HepG2 (cell line): ENCODE results near the gene THBS2. TPM values are rescaled to one million over a fixed set of nuclear protein-coding genes. Genes with fewer than 3 reads are reported as not detected.
A peak's percentile ranks its signal among the peaks of the same experiment; 100 is the strongest.

Source experiments
- ATAC-seq: fragments of 200-7000 bp; cut with Tn5 transposase; 3 replicates; pipeline ENCODE4 v1.9.1; 2020; ENCODE audit warnings: mild to moderate bottlenecking, moderate library complexity
- Bru-seq: library from RNA; stranded (reverse); fragments of 400-500 nt; gene quantifications from one replicate; lab custom pipeline; 2021; lab: Mats Ljungman, UMichigan
- BruChase-seq, 2 experiments: library from RNA; stranded (reverse); fragments of 400-500 nt; gene quantifications; one replicate each; lab custom pipeline; 2021; lab: Mats Ljungman, UMichigan
- BruUV-seq: library from RNA; stranded (reverse); fragments of 400-500 nt; replicated peaks from 2 replicates; lab custom pipeline; 2021; lab: Mats Ljungman, UMichigan
- CTCF ChIA-PET: fragments of 300-600 bp; formaldehyde crosslinking; extraction: SDS; loops from one replicate; lab custom pipeline; 2021; ENCODE audit warnings: low total read pairs, inconsistent platforms, low intra/inter-chr PET ratio; lab: Yijun Ruan, JAX
- POLR2A ChIA-PET: fragments of 350-600 bp; sonication (Branson Sonifier 250); formaldehyde crosslinking; loops from one replicate; lab custom pipeline; 2020; ENCODE audit warnings: antibody characterized with exemption, inconsistent platforms; lab: Yijun Ruan, JAX
- DNase-seq: peaks from one replicate; pipeline ENCODE4 v3.0.0-alpha.2; 2015; ENCODE audit warnings: low spot score
- FAIRE-seq: peaks from 3 replicates; lab custom pipeline; 2011; peaks lifted over from hg19 to GRCh38; lab: Jason Lieb, UNC
- H2AFZ ChIP-seq: one replicate; pipeline ENCODE4 v1.6.1; 2011; ENCODE audit warnings: low read length, inconsistent platforms
- H3K27ac ChIP-seq: fragments of 300-600 bp; 3 replicates; pipeline ENCODE4 v1.8.0; 2011; ENCODE audit warnings: mixed run types, mild to moderate bottlenecking, mixed read lengths, low read length, inconsistent platforms; ENCODE audit not compliant: insufficient read depth; ENCODE audit errors: extremely low read length
- H3K27me3 ChIP-seq, 2 experiments: fragments of 200-600 bp in 1 of 2; 2 replicates in 1 of 2; 3 replicates in 1 of 2; pipeline versions ENCODE4 v1.6.0 to v1.8.0; 2011; ENCODE audit warnings: low read length in 2 of 2, mild to moderate bottlenecking in 2 of 2, moderate library complexity in 2 of 2, inconsistent platforms in 1 of 2; ENCODE audit not compliant: insufficient read depth in 2 of 2, control insufficient read depth in 1 of 2
- H3K36me3 ChIP-seq, 2 experiments: fragments of 200-600 bp in 1 of 2; replicated peaks in 1 of 2; 2 replicates in 1 of 2; 3 replicates in 1 of 2; pipeline versions ENCODE4 v1.5.1 to v1.8.0; 2011; ENCODE audit warnings: low read length in 2 of 2, inconsistent platforms in 1 of 2; ENCODE audit not compliant: insufficient read depth in 2 of 2, control insufficient read depth in 1 of 2
- H3K4me1 ChIP-seq: 2 replicates; pipeline ENCODE4 v1.5.1; 2012; ENCODE audit warnings: low read length, inconsistent platforms; ENCODE audit not compliant: insufficient read depth
- H3K4me2 ChIP-seq: 2 replicates; pipeline ENCODE4 v1.6.0; 2011; ENCODE audit warnings: low read depth, low read length, inconsistent platforms
- H3K4me3 ChIP-seq, 3 experiments: fragments of 200-600 bp in 1 of 3; sonication (generic), shearing (Covaris generic) in 1 of 3; replicated peaks in 1 of 3; 2 replicates each; pipeline ENCODE4 v1.5.1; 2011 to 2016; ENCODE audit warnings: low read length in 3 of 3, inconsistent platforms in 2 of 3, low read depth in 2 of 3, mild to moderate bottlenecking in 2 of 3, control low read depth in 1 of 3, mixed read lengths in 1 of 3; ENCODE audit not compliant: insufficient read depth in 1 of 3
- H3K79me2 ChIP-seq: one replicate; pipeline ENCODE4 v1.6.1; 2011; ENCODE audit warnings: low read length, inconsistent platforms; ENCODE audit not compliant: insufficient read depth
- H3K9ac ChIP-seq: 2 replicates; pipeline ENCODE4 v1.6.0; 2011; ENCODE audit warnings: mild to moderate bottlenecking, low read depth, low read length, inconsistent platforms; ENCODE audit not compliant: insufficient read depth
- H3K9me3 ChIP-seq: 2 replicates; pipeline ENCODE4 v1.5.1; 2012; ENCODE audit warnings: mild to moderate bottlenecking, low read length
- H4K20me1 ChIP-seq: 2 replicates; pipeline ENCODE4 v1.6.0; 2011; ENCODE audit warnings: inconsistent platforms, mild to moderate bottlenecking, low read length, moderate library complexity; ENCODE audit not compliant: insufficient read depth
- ATF7 ChIP-seq, 2 experiments: fragments of 450-650 bp in 1 of 2; sonication (generic) in 1 of 2; formaldehyde crosslinking in 1 of 2; IDR thresholded peaks; 2 replicates each; pipeline versions ENCODE4 v1.4.0 to v1.6.1; 2016 to 2020; ENCODE audit warnings: antibody characterized with exemption in 1 of 2, mild to moderate bottlenecking in 1 of 2, missing genetic modification reagents in 1 of 2
- EZH2 ChIP-seq: conservative IDR thresholded peaks from 2 replicates; pipeline ENCODE4 v1.6.1; 2012; ENCODE audit warnings: mild to moderate bottlenecking, low read depth, low read length, moderate library complexity
- HNF4A ChIP-seq: sonication (generic); formaldehyde crosslinking; IDR thresholded peaks from 2 replicates; pipeline ENCODE4 v1.4.0; 2020; ENCODE audit warnings: missing genetic modification reagents
- KAT7 ChIP-seq: IDR thresholded peaks from 2 replicates; pipeline ENCODE4 v1.6.1; 2018; ENCODE audit warnings: borderline replicate concordance, missing compliant biosample characterization
- TSC22D2 ChIP-seq: sonication (generic); formaldehyde crosslinking; IDR thresholded peaks from 2 replicates; pipeline ENCODE4 v1.5.1; 2020; ENCODE audit warnings: missing genetic modification reagents, mild to moderate bottlenecking, borderline replicate concordance
- ZNF331 ChIP-seq: sonication (generic); formaldehyde crosslinking; IDR thresholded peaks from 2 replicates; pipeline ENCODE4 v1.4.0; 2020; ENCODE audit warnings: missing genetic modification reagents
- ZNF34 ChIP-seq: sonication (generic); formaldehyde crosslinking; IDR thresholded peaks from 2 replicates; pipeline ENCODE4 v1.4.0; 2020; ENCODE audit warnings: mild to moderate bottlenecking, missing genetic modification reagents, borderline replicate concordance
- ZNF589 ChIP-seq: sonication (generic); formaldehyde crosslinking; conservative IDR thresholded peaks from 2 replicates; pipeline ENCODE4 v1.8.0; 2022; ENCODE audit warnings: mild to moderate bottlenecking, moderate library complexity, missing genetic modification reagents
- ZNF703 ChIP-seq: sonication (generic); formaldehyde crosslinking; IDR thresholded peaks from 2 replicates; pipeline ENCODE4 v1.5.1; 2020; ENCODE audit warnings: missing genetic modification reagents, mild to moderate bottlenecking, moderate library complexity, borderline replicate concordance
- WGBS: methylation state at CpG from one replicate; pipeline ENCODE4 v1.1.6; 2017; ENCODE audit warnings: low lambda C conversion rate; 5-methylcytosine and 5-hydroxymethylcytosine counted together
- in situ Hi-C: cut with HindIII; loops from 2 replicates; pipeline ENCODE4 v1.10.0; 2017; ENCODE audit warnings: low pct_unique_long_range_greater_than_20kb; ENCODE audit not compliant: extremely low pct_ligation_motif_present
- intact Hi-C: fragments of 100-400 bp; cut with micrococcal nuclease; formaldehyde crosslinking; loops from one replicate; pipeline ENCODE4 v1.10.0; 2022; ENCODE audit not compliant: unreplicated experiment
- long read RNA-seq, 2 experiments: library from RNA in 1 of 2; library from polyadenylated mRNA in 1 of 2; stranded (forward) in 1 of 2; unstranded in 1 of 2; transcript quantifications; one replicate each; pipeline ENCODE4 v2.0.0, GENCODE V29; 2019 to 2022
- polyA minus RNA-seq, 3 experiments: library from RNA; depleted of rRNA, polyadenylated mRNA; stranded (reverse); fragments of >200 nt; gene quantifications; 2 replicates each; pipeline ENCODE4 v1.2.3, GENCODE V29; 2011; ENCODE audit warnings: low replicate concordance in 1 of 3
- polyA plus RNA-seq, 8 experiments: library from polyadenylated mRNA; depleted of rRNA in 3 of 8; stranded (reverse) in 7 of 8; unstranded in 1 of 8; fragments of >200 nt; fragmentation: Illumina TruSeq in 4 of 8; extraction: Trizol in 4 of 8; gene quantifications; 2 replicates each; pipeline versions ENCODE4 v1.2.1 to v1.2.3, GENCODE V29; 2011 to 2016; ENCODE audit warnings: low read depth in 4 of 8, missing spikeins in 1 of 8, mixed read lengths in 1 of 8; ENCODE audit not compliant: insufficient read depth in 1 of 8
- total RNA-seq, 5 experiments: library from RNA; depleted of rRNA; stranded (reverse); fragments of >200 nt; fragmentation: Illumina TruSeq; extraction: Trizol; gene quantifications; 2 replicates each; pipeline ENCODE4 v1.2.3, GENCODE V29; 2016; ENCODE audit warnings: low read depth in 1 of 5
- TF ChIP-seq, protein P1 (sequence below): sonication (generic); formaldehyde crosslinking; IDR thresholded peaks from 2 replicates; pipeline ENCODE4 v1.5.1; 2020; ENCODE audit warnings: missing genetic modification reagents, mild to moderate bottlenecking, borderline replicate concordance

The THBS2 gene
- total RNA-seq (2016; rRNA removed; fragmentation: Illumina TruSeq; extraction: Trizol) (0.08 and 0.15 TPM in 2 replicates), polyA plus RNA-seq (2011; rRNA removed) (0.12 and 0.26 TPM in 2 replicates), polyA minus RNA-seq (2011; rRNA and poly(A)+ RNA removed; ENCODE audit: low replicate concordance) (0.75 and 0.82 TPM in 2 replicates), Bru-seq, nascent RNA (percentile 14 among the genes with signal in this experiment), BruChase-seq, experiment 1, labeled RNA remaining after a 6-hour chase (percentile 24 among the genes with signal in this experiment), BruChase-seq, experiment 2, labeled RNA remaining after a 2-hour chase (percentile 18 among the genes with signal in this experiment)
- not detected in 2 replicates for total RNA-seq (2016; cell fraction: cytosol; rRNA removed; fragmentation: Illumina TruSeq; extraction: Trizol; ENCODE audit: low read depth)
- total RNA-seq (2016; cell fraction: insoluble cytoplasmic fraction; rRNA removed; fragmentation: Illumina TruSeq; extraction: Trizol), result 0.10 and 0.30 TPM in 2 replicates
- total RNA-seq (2016; cell fraction: membrane; rRNA removed; fragmentation: Illumina TruSeq; extraction: Trizol), result 0.31 TPM in 1 of 2 replicates, not detected in the other
- 0.31 and 0.41 TPM in 2 replicates for total RNA-seq (2016; cell fraction: nucleus; rRNA removed; fragmentation: Illumina TruSeq; extraction: Trizol)
- polyA plus RNA-seq (2011; cell fraction: cytosol; rRNA removed), result 0.05 and 0.24 TPM in 2 replicates
- 0.28 and 0.40 TPM in 2 replicates for polyA plus RNA-seq (2011; cell fraction: nucleus; rRNA removed)
- 0.05 and 0.27 TPM in 2 replicates for polyA plus RNA-seq (2012)
- polyA plus RNA-seq (2016; cell fraction: cytosol; fragmentation: Illumina TruSeq; extraction: Trizol; ENCODE audit: low read depth), result 0.05 TPM in 1 of 2 replicates, not detected in the other
- polyA plus RNA-seq (2016; cell fraction: insoluble cytoplasmic fraction; fragmentation: Illumina TruSeq; extraction: Trizol; ENCODE audit: low read depth), result not detected in 2 replicates
- not detected in 2 replicates for polyA plus RNA-seq (2016; cell fraction: membrane; fragmentation: Illumina TruSeq; extraction: Trizol; ENCODE audit: low read depth)
- 0.48 and 1.0 TPM in 2 replicates for polyA plus RNA-seq (2016; cell fraction: nucleus; fragmentation: Illumina TruSeq; extraction: Trizol; ENCODE audit: insufficient read depth, low read depth)
- polyA minus RNA-seq (2011; cell fraction: cytosol; rRNA and poly(A)+ RNA removed), result 0.20 TPM in 1 of 2 replicates, not detected in the other
- polyA minus RNA-seq (2011; cell fraction: nucleus; rRNA and poly(A)+ RNA removed), result 0.13 and 0.75 TPM in 2 replicates
- long read RNA-seq, experiment 1, partial matches to known transcripts, result 1 of 1 reads
- long read RNA-seq, experiment 1, other reads (novel, unspliced or antisense), result 0 of 1 reads
- long read RNA-seq, experiment 2, partial matches to known transcripts, result 0 of 2 reads
- long read RNA-seq, experiment 2, other reads (novel, unspliced or antisense), result 2 of 2 reads

DNA sequence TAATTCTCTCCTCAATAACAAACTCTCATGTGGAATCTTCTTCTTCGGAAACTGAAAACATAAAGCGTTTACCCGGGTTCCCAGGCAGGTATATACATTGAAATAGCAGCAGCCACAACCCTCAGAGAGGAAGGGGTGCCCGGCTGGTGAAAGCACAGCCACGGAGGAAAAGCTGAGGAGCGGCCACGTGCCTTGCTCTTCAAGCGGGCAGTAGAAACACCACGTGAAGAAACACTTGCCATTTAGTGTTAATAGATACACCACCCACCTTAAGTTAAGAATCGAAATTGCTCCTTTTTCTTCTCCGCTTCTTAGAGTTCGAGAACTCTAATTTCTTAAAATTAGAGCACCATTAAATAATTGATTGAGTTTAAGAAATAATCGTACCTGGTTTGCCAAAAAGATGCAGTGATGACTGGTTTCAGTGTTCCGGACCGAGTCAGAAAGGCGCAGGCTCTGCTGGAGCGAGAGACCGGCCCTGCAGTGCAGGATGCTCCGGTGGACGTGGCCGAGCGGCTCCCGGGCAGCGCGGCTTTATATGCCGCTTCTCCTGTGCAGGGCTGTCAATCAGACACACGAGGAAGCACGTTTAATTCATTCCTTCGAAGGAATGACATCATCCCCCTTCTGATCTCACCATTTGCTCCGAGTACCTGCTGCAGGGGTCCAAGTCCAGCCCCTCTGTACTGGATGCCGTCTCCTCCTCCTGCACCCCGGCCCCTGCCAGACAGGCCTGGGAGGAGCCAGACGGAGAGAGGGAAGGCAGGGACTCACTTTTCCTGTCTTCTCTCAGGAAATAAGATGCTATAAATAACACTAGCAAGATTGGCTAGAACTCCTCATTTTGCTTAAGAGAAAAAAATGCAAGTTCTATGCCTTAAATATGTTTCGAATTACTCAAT, at the start of gene THBS2:
Gene THBS2 (minus strand): TSS at position 510 of the 902 bp plus-strand sequence. CDS start 3,062 bp downstream, outside the sequence.
- Histone ChIP-seq H2AFZ (no peak within 1 kb of the TSS), H3K4me3 (no peak within 1 kb of the TSS), H3K79me2 (no peaks in the 10 kb centered on the region), H3K27me3 (peaks cover 12 to 88% of the 10 kb centered on the region in 2 experiments; a peak in 4 of 5 replicates), H3K4me2 (no peak within 1 kb of the TSS), H3K9ac (no peak within 1 kb of the TSS), H3K4me1 (no peaks in the 10 kb centered on the region), H3K9me3 (no peaks in the 10 kb centered on the region), H3K36me3 (no peaks in the 10 kb centered on the region)
- intact Hi-C loops, result no loop called here
- POLR2A ChIA-PET, result no interaction called here
- no peak for DNase-seq
- WGBS, result 24% methylated on average over 33 of the region's 34 CpGs
- in situ Hi-C loops, result no loop called here
- TF ChIP-seq ATF7 (IDR thresholded peaks at IDR 0.05) (peak; percentile 83), ATF7 (CRISPR knock-in tag; IDR thresholded peaks at IDR 0.05) (no peak), ZNF589 (CRISPR knock-in tag) (no peak), ZNF331 (CRISPR knock-in tag) (no peak), HNF4A (CRISPR knock-in tag) (no peak), ZNF703 (CRISPR knock-in tag) (no peak), ZNF34 (CRISPR knock-in tag) (no peak), KAT7 (CRISPR knock-in tag) (no peak), EZH2 (peak; percentile 83; the same call in 1 of the 2 replicates), TSC22D2 (CRISPR knock-in tag) (no peak)
- TF ChIP-seq, protein P1, sequence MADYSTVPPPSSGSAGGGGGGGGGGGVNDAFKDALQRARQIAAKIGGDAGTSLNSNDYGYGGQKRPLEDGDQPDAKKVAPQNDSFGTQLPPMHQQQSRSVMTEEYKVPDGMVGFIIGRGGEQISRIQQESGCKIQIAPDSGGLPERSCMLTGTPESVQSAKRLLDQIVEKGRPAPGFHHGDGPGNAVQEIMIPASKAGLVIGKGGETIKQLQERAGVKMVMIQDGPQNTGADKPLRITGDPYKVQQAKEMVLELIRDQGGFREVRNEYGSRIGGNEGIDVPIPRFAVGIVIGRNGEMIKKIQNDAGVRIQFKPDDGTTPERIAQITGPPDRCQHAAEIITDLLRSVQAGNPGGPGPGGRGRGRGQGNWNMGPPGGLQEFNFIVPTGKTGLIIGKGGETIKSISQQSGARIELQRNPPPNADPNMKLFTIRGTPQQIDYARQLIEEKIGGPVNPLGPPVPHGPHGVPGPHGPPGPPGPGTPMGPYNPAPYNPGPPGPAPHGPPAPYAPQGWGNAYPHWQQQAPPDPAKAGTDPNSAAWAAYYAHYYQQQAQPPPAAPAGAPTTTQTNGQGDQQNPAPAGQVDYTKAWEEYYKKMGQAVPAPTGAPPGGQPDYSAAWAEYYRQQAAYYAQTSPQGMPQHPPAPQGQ (CRISPR knock-in tag), result no peak
- TF ChIP-seq, all 625 proteins: peak for 2
- Histone ChIP-seq H4K20me1 (no peaks in the 10 kb centered on the region), H3K27ac (no peak within 1 kb of the TSS)
- ATAC-seq (no peak), FAIRE-seq (no peak)
- CTCF ChIA-PET, result no interaction called here
- BruUV-seq, result no TSS peak
